ENCODE measurements around the gene HSPA2.
A peak's percentile ranks its signal among the peaks of the same experiment; 100 is the strongest.
"Not testable (repeated sequence)": the region's sequence is repeated elsewhere in the genome, so short reads cannot be mapped to it uniquely, and the experiment has no call there.

The HSPA2 gene

GRCh38 chr14:64569138-64569631, 28.6 kb downstream of the HSPA2 start:
- ATAC-seq: no peak
- H3K9me3 Mint-ChIP-seq: no peaks in the 10 kb centered on the region
- peak overlapping the region in 1 of 2 donors; percentile 63 for H3K27ac Mint-ChIP-seq
- H3K27me3 Mint-ChIP-seq: no peaks in the 10 kb centered on the region
- no peaks in the 10 kb centered on the region for H3K4me1 Mint-ChIP-seq
- no peak overlapping the region for H3K4me3 Mint-ChIP-seq
- no peak for DNase-seq

DNA sequence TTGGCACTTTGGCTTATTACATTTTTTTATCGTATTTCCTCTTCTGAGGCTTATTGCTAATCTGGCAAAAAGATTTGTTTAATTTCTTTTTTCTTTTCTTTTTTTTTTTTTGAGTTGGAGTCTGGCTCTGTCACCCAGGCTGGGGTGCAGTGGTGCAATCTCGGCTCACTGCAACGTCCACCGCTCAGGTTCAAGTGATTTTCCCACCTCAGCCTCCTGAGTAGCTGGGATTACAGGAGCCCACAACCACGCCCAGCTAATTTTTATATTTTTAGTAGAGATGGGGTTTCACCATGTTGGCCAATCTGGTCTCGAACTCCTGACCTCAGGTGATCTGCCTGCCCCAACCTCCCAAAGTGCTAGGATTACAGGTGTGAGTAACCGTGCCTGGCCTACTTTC, 29.1 kb downstream of the HSPA2 start:
- not testable (repeated sequence) for H3K9me3 Mint-ChIP-seq, H3K4me1 Mint-ChIP-seq

DNA sequence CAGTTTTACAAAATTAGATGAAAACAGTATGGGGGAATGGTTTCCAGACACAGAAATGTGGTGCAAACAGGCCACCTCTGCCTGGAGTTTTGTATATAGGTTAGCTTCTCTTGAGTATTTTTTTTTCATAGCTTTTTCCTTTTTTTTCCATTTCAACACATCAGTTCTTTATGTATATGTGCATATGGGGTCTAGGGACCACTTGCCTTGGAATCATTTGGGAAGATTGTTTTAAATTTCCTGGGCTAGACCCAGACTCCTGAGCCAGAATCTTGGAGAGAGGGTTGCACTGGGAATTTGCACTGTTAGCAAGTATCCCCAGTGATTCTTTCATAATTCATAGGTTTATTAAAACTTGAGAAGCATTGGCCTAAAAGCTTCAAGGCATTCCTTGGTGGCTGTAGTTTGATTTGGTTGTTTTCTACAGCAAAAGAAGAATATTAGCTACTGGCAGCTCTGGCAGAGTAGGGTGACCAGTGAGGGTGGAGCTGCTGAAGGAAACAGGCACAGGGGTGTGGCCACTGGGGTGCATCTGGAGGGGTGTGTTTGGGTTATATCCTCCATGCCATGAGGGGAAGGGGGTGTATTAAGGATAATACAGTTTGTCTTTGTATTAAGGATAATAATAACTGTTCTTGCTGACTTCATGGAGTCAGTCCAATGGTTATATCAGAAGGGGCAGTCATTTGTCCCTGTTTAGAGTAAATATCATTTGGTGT, 32.0 kb downstream of the HSPA2 start:
- H3K4me3 Mint-ChIP-seq: no peak overlapping the region
- no peak for DNase-seq
- no peaks in the 10 kb centered on the region for H3K9me3 Mint-ChIP-seq
- no peaks in the 10 kb centered on the region for H3K27me3 Mint-ChIP-seq
- no peak overlapping the region for H3K27ac Mint-ChIP-seq
- no peak for ATAC-seq
- H3K4me1 Mint-ChIP-seq: no peaks in the 10 kb centered on the region

More for the DNA sequence above, 29.1 kb downstream of the HSPA2 start:
- not testable (repeated sequence) for H3K27me3 Mint-ChIP-seq, DNase-seq, ATAC-seq, H3K27ac Mint-ChIP-seq, H3K4me3 Mint-ChIP-seq

DNA sequence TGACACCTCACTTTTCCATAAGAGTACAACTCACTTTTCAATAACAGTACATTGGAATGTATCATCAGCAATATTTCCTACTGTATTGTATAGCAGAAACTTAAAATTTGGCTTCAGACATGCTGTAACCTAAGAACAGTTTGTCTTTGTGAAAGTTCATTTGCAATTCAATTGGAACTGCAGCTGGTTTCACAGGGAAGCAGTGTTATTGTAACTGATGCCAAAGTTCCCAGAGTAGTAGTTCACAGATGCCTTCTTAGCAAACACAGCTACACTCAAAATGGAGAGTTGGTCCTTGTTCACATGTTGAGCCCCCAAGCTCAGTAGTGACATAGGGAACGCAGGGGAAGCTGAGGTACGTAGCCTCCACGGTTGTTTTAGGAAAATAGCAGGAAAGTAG, 32.6 kb downstream of the HSPA2 start:
- no peak for ATAC-seq
- Mint-ChIP-seq H3K4me1 (no peaks in the 10 kb centered on the region), H3K4me3 (no peak overlapping the region), H3K27me3 (no peaks in the 10 kb centered on the region), H3K27ac (no peak overlapping the region), H3K9me3 (no peaks in the 10 kb centered on the region)
- no peak for DNase-seq

- Mint-ChIP-seq H3K27ac (no peak overlapping the region), H3K9me3 (no peaks in the 10 kb centered on the region), H3K27me3 (no peaks in the 10 kb centered on the region), H3K4me3 (no peak overlapping the region), H3K4me1 (no peaks in the 10 kb centered on the region)
- DNase-seq (no peak), ATAC-seq (no peak)
Measured at GRCh38 chr14:64574371-64575107, 34.0 kb downstream of the HSPA2 start.

DNA sequence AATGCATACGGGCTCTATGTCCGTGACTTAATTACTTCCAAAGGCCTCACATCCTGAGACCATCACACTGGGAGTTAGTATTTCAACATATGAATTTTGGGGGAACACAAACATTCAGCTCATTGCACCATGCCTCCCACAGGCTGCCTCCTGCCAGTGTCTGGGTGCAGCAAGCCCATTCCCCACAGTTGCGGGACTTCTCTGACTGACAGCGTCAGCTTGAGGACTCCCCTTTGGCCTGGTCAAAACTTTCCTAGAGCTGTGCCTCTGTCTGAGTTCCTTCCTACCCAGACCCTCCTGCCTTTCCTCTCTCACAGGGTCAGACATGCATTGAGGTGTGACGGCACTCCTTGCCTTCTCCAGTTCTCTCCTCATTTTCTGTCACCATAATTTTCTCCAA, 36.7 kb downstream of the HSPA2 start:
- Mint-ChIP-seq H3K27ac (no peak overlapping the region), H3K4me1 (no peaks in the 10 kb centered on the region), H3K9me3 (no peaks in the 10 kb centered on the region), H3K4me3 (no peak overlapping the region), H3K27me3 (no peaks in the 10 kb centered on the region)
- no peak for DNase-seq
- ATAC-seq: no peak

- DNase-seq (no peak), ATAC-seq (no peak)
- no peak overlapping the region for H3K4me3 Mint-ChIP-seq
- H3K27me3 Mint-ChIP-seq: no peaks in the 10 kb centered on the region
- H3K27ac Mint-ChIP-seq: no peak overlapping the region
- no peaks in the 10 kb centered on the region for H3K9me3 Mint-ChIP-seq
- no peaks in the 10 kb centered on the region for H3K4me1 Mint-ChIP-seq
Measured at GRCh38 chr14:64580467-64580866, 39.9 kb downstream of the HSPA2 start.

- H3K9me3 Mint-ChIP-seq: no peaks in the 10 kb centered on the region
- no peaks in the 10 kb centered on the region for H3K27me3 Mint-ChIP-seq
- DNase-seq (no peak), ATAC-seq (no peak)
- H3K4me1 Mint-ChIP-seq: no peaks in the 10 kb centered on the region
- H3K27ac Mint-ChIP-seq: no peak overlapping the region
- no peak overlapping the region for H3K4me3 Mint-ChIP-seq
Measured at GRCh38 chr14:64581363-64581762, 40.8 kb downstream of the HSPA2 start.

- no peaks in the 10 kb centered on the region for H3K27me3 Mint-ChIP-seq
- H3K27ac Mint-ChIP-seq: no peak overlapping the region
- no peak overlapping the region for H3K4me3 Mint-ChIP-seq
- no peaks in the 10 kb centered on the region for H3K4me1 Mint-ChIP-seq
- ATAC-seq: no peak
- no peaks in the 10 kb centered on the region for H3K9me3 Mint-ChIP-seq
- no peak for DNase-seq
Measured at GRCh38 chr14:64581817-64582216, 41.3 kb downstream of the HSPA2 start.

GRCh38 chr14:64584190-64584589, 43.6 kb downstream of the HSPA2 start:
- Mint-ChIP-seq H3K4me3 (no peak overlapping the region), H3K27me3 (no peaks in the 10 kb centered on the region), H3K27ac (no peak overlapping the region), H3K9me3 (no peaks in the 10 kb centered on the region), H3K4me1 (no peaks in the 10 kb centered on the region)
- DNase-seq (no peak), ATAC-seq (no peak)

- peaks cover 7% of the 10 kb centered on the region for H3K27me3 Mint-ChIP-seq
- no peak overlapping the region for H3K4me3 Mint-ChIP-seq
- no peaks in the 10 kb centered on the region for H3K9me3 Mint-ChIP-seq
- ATAC-seq (no peak), DNase-seq (no peak)
- H3K27ac Mint-ChIP-seq: no peak overlapping the region
- no peaks in the 10 kb centered on the region for H3K4me1 Mint-ChIP-seq
Measured at GRCh38 chr14:64591809-64592208, 51.3 kb downstream of the HSPA2 start.
